ENCODE results near the gene CFAP46.
"Not testable (repeated sequence)": the region's sequence is repeated elsewhere in the genome, so short reads cannot be mapped to it uniquely, and the experiment has no call there.

CFAP46 gene

DNA sequence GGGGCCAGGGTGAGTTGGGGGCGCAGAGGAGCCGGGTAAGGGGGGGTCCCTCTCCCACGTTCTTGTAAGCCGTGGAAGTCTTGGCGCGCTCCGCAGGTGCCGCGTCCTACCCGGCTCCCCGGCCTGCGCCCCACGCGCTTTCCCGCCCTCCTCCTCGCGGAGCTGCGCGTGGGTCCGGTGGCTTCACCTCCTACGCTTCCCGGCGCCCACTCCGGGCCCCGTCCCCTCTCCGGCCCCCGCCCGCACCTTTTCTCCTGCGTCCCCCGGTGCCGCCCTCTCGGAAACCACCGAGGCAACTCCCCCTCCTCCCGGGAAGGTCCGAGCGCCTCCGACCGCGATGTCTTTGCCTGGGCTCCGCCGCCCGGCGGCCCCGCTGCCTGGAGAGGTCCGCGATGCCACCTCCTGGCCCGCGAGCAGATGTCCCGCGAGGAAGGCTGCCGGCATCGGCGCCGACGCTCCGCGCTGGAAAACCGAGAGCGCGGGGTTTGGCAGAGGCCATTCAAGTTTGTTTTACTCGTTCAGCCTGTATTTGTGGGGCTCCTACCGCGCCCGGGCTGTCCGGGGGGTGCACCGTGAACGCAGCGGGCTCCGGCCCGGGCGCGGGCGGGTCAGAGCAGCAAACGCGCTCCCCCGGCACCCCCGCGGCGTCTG is 154.1 kb downstream of the CFAP46 start:
- DNase-seq (ENCODE audit: low read depth): no peak

- no peak for DNase-seq (ENCODE audit: low read depth)
These were observed 154.7 kb downstream of the CFAP46 start for GRCh38 chr10:132787495-132788179.

DNA sequence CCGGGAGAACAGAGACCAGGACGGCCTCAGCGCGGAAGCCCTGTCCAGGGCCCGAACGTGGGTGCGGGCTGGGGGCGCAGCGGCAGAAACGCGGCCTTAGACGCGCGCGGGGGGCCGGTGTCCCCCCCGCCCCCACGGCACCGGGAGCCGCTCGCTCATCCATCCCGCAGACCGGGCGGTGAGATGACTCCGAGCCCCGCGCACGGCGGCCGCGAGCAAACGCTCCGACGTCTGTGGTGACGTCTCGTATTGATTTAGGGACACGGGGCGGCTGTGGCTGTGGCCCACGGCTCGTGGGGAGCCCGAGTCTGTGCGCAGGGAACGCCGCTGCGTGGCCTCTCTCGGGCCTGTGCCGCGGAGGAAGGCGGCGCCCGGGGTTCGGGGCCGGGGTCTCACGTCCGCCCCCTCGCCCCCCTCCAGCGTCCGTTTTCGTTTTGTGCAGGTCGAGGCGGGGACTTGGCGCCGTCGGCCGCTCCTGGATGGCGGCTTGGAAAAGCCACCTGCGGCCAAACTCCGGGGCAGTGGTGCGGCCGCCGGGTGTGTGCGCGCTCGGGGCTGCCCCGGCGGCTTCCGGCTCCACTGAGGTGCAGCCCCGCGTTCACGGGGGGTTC is 155.4 kb downstream of the CFAP46 start:
- no peak for DNase-seq (ENCODE audit: low read depth)

DNA sequence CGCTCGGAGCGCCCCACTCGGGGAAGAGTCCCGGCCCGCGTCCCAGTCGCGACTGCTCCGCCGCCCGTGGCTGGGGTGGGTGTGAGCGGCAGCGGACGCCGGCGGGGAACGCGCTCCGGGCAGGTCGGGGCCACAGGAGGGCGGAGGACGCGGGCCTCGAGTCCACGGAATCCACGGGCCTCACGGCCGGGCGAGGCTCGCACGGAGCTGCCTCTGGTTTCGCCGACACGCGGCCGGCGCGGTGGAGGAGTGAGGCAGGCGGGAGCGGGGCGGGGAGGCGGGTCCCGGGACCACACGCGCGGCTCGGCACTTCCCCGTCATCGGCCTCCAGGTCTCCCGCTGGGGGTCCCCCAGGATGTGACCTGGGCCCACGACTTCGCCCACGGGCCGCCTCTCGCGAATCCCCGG is 155.9 kb downstream of the CFAP46 start:
- DNase-seq (ENCODE audit: low read depth): no peak

DNA sequence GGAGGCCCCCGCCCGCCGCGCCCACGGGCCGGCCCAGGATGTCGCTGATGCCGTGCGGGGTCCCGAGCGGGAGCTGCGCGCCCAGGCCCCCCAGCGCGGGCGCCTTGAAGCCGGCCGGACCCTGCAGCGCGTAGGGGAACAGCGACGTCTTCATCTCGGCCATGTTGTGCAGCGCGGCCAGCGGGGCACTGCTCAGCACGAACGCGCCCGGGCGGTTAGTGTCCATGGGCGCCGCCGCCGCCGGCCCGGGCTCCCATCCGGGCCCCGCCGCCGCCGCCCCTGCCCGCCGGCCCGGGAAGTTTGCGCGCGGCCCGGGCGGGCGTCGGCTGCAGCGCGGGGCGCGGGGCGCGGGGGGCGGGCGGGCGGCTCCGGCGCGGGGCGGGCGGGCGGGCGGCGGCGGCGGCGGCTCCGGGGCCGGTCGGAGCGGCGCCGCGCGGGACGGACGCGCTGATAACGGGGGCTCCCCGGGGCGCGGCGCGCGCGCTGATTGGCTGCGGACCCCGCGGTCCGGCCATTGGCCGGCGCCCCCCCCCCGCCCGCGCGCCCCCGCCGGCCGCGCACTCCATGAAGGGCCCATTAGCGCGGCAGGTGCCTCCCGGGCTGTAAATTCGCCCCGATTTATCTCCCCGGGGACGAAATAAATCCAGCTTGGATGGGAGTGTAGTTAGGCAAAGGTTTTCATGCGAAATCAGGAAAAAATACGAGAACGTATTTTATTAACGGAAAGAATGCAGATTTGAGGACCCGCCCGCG is 156.5 kb downstream of the CFAP46 start, which contains the start of gene NKX6-2:
TSS of gene NKX6-2 (minus strand) at position 425 of the 753 bp plus-strand sequence. CDS start at position 226, 199 bp downstream.
- DNase-seq (ENCODE audit: low read depth): no peak

GRCh38 chr10:132784866-132785722 is 157.3 kb downstream of the CFAP46 start:
- DNase-seq (ENCODE audit: low read depth): no peak

GRCh38 chr10:132783940-132784865 is 158.2 kb downstream of the CFAP46 start:
- no peak for DNase-seq (ENCODE audit: low read depth)

DNA sequence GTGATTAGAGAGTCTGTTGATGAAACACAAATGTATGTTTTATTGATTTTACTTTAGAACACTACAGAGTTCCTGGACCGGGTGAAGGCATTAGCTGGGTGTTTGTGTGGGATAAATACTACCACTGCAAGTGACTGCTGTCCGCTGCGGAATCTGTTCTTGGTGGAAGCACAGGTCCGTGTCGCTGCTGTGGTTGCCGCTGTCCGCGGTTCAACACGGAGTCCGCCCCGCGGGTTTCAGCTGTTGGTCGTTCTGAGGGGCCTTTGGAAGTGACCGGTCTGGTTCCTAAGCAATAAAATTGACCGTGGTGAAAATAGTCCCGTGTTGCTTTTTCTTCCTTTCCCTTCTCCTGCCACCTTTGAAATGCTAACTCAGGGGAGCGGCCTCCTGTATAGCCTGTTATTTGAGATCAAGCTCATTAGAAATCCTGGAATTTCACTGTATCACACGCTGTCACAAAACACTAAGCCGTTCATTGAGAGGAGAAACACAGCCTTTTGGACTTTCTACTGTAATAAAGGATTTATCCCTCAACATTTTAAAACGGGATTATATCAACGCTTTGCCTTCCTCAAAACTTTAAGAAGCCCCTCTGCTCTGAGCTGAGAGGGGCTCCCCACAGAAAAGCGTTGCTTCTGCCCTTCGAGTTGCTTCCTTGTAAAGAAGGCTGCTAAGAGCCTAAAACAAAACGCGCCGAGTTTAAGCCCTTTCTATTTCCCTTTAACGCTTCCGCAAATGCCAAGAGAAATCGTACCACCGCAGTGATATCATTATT is 159.0 kb downstream of the CFAP46 start:
- no peak for DNase-seq (ENCODE audit: low read depth)

- DNase-seq (ENCODE audit: low read depth): no peak
These were observed 160.8 kb downstream of the CFAP46 start for GRCh38 chr10:132781556-132781955.

- DNase-seq (ENCODE audit: low read depth): no peak
These were observed 162.0 kb downstream of the CFAP46 start for GRCh38 chr10:132780356-132780755.

DNA sequence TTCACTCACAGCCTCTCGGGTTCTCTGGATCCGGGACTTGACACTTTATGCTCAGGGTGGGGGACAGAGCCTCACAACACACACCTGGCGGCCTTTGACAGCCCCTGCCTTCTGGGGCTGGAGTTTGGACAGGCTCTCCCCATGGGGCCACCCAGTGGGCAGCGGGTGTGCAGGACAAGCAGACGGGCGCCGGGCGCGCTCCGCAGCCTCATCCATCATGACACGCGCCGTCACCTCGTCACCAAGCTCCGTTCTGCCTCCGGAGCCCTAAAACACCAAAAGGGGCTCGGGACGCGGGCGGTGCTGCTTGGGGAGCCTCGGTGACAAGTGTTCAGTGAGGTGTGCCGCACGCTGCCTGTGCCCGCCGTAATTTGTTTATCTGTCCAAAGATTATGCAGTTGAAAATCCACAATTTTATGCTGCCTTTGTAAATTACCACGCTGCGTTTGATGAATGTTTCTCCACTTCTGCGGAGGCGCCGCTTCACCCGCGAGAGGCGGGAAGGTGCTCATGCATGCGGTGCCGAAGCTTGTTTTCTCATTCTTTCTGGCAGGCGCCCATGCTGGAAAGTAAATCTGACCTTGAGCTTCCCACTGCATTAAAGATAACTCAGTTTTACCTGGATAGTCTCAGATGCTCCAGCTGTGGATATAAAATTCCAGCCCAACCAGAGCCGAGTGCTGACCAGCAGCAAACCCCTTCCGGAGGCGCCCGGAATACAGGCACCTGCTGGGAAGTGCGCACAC is 162.6 kb downstream of the CFAP46 start:
- DNase-seq (ENCODE audit: low read depth): no peak

- DNase-seq (ENCODE audit: low read depth): no peak
These were observed 164.9 kb downstream of the CFAP46 start for GRCh38 chr10:132777441-132777840.

DNA sequence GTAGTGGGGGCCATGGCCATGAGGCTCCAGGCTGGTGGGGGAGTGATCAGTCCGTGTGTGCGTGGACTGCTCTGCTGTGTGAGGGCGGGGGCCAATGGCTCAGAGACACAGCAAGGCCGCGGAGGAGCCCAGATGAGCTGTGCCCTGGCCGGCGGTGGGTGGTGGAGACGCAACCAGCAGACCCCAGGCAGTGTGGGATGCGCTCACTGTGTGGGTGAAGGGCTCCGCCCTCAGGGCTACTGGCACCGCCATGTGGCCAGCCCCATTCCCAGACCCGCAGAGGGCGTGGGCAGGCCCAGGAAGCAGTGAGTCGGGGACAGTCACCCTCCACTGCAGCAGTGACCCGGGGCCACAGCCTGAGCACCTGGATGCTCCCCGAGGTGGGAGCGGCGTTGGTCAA is 165.5 kb downstream of the CFAP46 start:
- DNase-seq (ENCODE audit: low read depth): no peak

- no peak for DNase-seq (ENCODE audit: low read depth)
These were observed 166.2 kb downstream of the CFAP46 start for GRCh38 chr10:132776186-132776585.

- no peak for DNase-seq (ENCODE audit: low read depth)
These were observed 167.2 kb downstream of the CFAP46 start for GRCh38 chr10:132774902-132775863.

GRCh38 chr10:132774181-132774901 is 168.0 kb downstream of the CFAP46 start:
- DNase-seq (ENCODE audit: low read depth): no peak

DNA sequence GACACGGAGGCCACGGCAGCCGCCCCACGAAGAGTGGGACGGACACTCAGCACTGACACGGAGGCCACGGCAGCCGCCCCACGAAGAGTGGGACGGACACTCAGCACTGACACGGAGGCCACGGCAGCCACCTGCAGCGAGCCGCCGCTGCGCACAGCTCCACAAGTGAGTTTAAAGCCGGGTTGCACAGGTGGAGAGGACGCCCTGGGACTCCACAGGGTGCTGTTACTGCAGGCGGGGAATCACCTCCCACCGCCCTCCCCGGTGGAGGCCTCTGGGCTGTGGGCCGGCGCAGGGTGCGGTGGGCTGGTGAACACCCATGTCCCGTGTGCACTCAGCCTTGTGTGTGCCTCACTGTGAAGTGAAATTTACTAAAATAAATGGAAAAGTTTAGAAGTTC is 169.6 kb downstream of the CFAP46 start:
- not testable (repeated sequence) for DNase-seq (ENCODE audit: low read depth)
